ENCODE data around the gene RXRB. TPM values are rescaled to one million over a fixed set of nuclear protein-coding genes. Genes with fewer than 3 reads are reported as not detected.

Gene RXRB
- total RNA-seq, 2 donors from 2014 or later: 24.8 to 27.2 TPM

DNA sequence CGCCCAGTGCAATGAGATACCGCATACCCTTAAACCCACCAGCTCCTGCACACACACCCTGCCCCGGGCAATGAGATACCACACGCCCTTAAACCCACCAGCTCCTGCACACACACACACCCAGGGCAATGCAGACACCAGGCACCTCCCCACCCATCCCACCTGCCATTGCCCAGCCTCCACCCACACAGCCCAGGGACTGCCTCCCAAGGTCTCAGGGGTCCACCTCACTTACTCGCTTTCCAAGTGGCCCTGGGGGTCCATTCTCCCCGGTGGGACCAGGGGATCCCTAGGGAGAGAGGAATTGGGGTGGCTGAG, 32.2 kb downstream of the RXRB start:
- Histone ChIP-seq H3K4me1 (ENCODE audit: control insufficient read depth, insufficient read depth, low read length) (no peaks in the 10 kb centered on the region), H3K36me3 (ENCODE audit: control insufficient read depth, insufficient read depth, low read length) (no peaks in the 10 kb centered on the region), H3K27ac (ENCODE audit: low read depth, low read length) (no peak overlapping the region), H3K9me3 (ENCODE audit: control insufficient read depth, low read length) (no peaks in the 10 kb centered on the region), H3K4me3 (ENCODE audit: low read length) (no peak overlapping the region), H3K9ac (ENCODE audit: extremely low read depth, low read length, poor library complexity, severe bottlenecking) (no peak overlapping the region), H3K27me3 (ENCODE audit: control insufficient read depth, insufficient read depth, low read length, poor library complexity, severe bottlenecking) (no peaks in the 10 kb centered on the region)
- H3K9me3 Mint-ChIP-seq: no peaks in the 10 kb centered on the region
- no peaks in the 10 kb centered on the region for H3K4me1 Mint-ChIP-seq
- H3K36me3 Mint-ChIP-seq (ENCODE audit: low read depth): no peaks in the 10 kb centered on the region
- TF ChIP-seq, protein P1, sequence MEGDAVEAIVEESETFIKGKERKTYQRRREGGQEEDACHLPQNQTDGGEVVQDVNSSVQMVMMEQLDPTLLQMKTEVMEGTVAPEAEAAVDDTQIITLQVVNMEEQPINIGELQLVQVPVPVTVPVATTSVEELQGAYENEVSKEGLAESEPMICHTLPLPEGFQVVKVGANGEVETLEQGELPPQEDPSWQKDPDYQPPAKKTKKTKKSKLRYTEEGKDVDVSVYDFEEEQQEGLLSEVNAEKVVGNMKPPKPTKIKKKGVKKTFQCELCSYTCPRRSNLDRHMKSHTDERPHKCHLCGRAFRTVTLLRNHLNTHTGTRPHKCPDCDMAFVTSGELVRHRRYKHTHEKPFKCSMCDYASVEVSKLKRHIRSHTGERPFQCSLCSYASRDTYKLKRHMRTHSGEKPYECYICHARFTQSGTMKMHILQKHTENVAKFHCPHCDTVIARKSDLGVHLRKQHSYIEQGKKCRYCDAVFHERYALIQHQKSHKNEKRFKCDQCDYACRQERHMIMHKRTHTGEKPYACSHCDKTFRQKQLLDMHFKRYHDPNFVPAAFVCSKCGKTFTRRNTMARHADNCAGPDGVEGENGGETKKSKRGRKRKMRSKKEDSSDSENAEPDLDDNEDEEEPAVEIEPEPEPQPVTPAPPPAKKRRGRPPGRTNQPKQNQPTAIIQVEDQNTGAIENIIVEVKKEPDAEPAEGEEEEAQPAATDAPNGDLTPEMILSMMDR (conservative IDR thresholded peaks at IDR 0.05): no peak
- no peak overlapping the region for H3K4me3 Mint-ChIP-seq
- H3K27ac Mint-ChIP-seq: no peak overlapping the region
- 72% methylated on average over 6 of the region's 6 CpGs; no CpG with 5 or more reads in 1 of the 2 experiments for WGBS, 2 experiments (ENCODE audit: insufficient coverage in 1 of 2, insufficient read length in 1 of 2)
- DNase-seq: no peak
- H3K27me3 Mint-ChIP-seq (ENCODE audit: insufficient read depth): peaks cover 17% of the 10 kb centered on the region

DNA sequence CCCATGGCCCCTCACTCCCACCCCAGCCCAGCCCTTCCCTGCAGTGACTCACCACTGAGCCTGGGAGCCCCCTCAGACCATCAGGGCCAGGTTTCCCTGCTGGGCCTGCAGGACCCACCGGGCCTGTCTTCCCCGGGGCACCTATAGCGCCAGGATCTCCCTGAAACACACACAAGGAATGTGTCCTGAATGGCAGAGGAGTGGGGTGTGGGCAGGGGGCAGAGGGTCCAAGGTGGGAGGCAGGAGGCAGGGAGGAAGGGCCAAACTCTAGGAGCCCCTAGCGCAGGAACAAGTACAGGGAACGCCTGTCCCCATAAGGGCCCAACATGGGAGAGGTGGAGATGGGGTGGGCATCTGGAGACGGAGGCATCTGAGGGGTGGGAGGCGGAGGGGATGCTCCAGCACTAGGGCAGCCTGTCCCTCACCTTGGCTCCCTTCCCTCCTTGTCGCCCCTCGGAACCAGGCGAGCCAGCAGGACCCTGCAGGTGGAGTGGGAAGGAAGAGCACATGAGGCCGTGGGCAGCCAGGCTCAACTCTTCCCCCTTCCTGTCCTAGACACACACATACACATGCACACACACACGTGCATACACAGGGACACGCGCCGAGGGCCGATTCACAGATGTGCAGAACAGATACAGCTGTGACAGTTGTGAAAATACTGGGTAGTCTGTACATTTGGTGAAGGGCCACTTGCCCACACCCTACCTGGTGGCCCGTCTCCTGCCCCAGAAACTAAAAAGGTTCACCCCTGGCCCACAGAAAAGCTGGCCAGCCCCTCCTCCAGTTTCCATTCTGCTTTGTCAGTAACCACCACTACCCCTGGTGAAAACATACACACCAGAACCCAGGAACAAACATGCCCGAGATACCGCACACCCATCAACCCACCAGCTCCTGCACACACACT, 32.8 kb downstream of the RXRB start:
- no peaks in the 10 kb centered on the region for H3K36me3 Mint-ChIP-seq (ENCODE audit: low read depth)
- H3K4me1 Mint-ChIP-seq: no peaks in the 10 kb centered on the region
- Histone ChIP-seq H3K9ac (ENCODE audit: extremely low read depth, low read length, poor library complexity, severe bottlenecking) (no peak overlapping the region), H3K27ac (ENCODE audit: low read depth, low read length) (no peak overlapping the region), H3K27me3 (ENCODE audit: control insufficient read depth, insufficient read depth, low read length, poor library complexity, severe bottlenecking) (peaks cover 4% of the 10 kb centered on the region), H3K4me3 (ENCODE audit: low read length) (no peak overlapping the region), H3K4me1 (ENCODE audit: control insufficient read depth, insufficient read depth, low read length) (no peaks in the 10 kb centered on the region), H3K9me3 (ENCODE audit: control insufficient read depth, low read length) (no peaks in the 10 kb centered on the region), H3K36me3 (ENCODE audit: control insufficient read depth, insufficient read depth, low read length) (no peaks in the 10 kb centered on the region)
- peaks cover 19% of the 10 kb centered on the region for H3K27me3 Mint-ChIP-seq (ENCODE audit: insufficient read depth)
- no peak overlapping the region for H3K4me3 Mint-ChIP-seq
- no peak overlapping the region for H3K27ac Mint-ChIP-seq
- DNase-seq: no peak
- WGBS, 2 experiments (ENCODE audit: insufficient coverage in 1 of 2, insufficient read length in 1 of 2): 89 to 91% methylated on average over 3 to 19 of the region's 19 CpGs
- TF ChIP-seq, protein P1 (conservative IDR thresholded peaks at IDR 0.05): no peak
- no peaks in the 10 kb centered on the region for H3K9me3 Mint-ChIP-seq

DNA sequence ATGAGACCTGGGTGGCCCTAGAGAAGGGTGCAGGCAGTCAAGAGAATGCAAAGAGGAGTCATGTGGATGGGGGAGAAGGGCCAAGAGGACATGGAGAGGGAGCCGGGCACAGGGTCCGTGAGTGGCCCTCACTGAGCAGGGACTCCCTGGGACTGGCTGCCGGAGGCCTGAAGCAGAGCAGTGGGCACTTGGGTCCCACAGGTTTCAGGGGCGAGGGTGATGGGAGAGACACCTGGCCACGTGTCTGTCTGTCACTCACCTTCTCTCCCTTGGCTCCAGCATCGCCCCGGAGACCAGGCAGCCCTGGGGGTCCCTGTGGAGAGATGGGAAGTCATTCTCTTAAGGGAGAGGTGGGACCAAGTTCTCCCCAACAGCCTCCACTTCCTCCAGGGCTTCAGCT, 33.7 kb downstream of the RXRB start:
- H3K27me3 Mint-ChIP-seq (ENCODE audit: insufficient read depth): peaks cover 27% of the 10 kb centered on the region
- 90 to 91% methylated on average over 4 to 7 of the region's 7 CpGs for WGBS, 2 experiments (ENCODE audit: insufficient coverage in 1 of 2, insufficient read length in 1 of 2)
- TF ChIP-seq, protein P1 (conservative IDR thresholded peaks at IDR 0.05): no peak
- Histone ChIP-seq H3K4me1 (ENCODE audit: control insufficient read depth, insufficient read depth, low read length) (no peaks in the 10 kb centered on the region), H3K27me3 (ENCODE audit: control insufficient read depth, insufficient read depth, low read length, poor library complexity, severe bottlenecking) (peaks cover 13% of the 10 kb centered on the region), H3K27ac (ENCODE audit: low read depth, low read length) (no peak overlapping the region), H3K4me3 (ENCODE audit: low read length) (no peak overlapping the region), H3K9ac (ENCODE audit: extremely low read depth, low read length, poor library complexity, severe bottlenecking) (no peak overlapping the region), H3K9me3 (ENCODE audit: control insufficient read depth, low read length) (no peaks in the 10 kb centered on the region), H3K36me3 (ENCODE audit: control insufficient read depth, insufficient read depth, low read length) (no peaks in the 10 kb centered on the region)
- no peaks in the 10 kb centered on the region for H3K4me1 Mint-ChIP-seq
- DNase-seq: no peak
- H3K27ac Mint-ChIP-seq: no peak overlapping the region
- no peak overlapping the region for H3K4me3 Mint-ChIP-seq
- H3K36me3 Mint-ChIP-seq (ENCODE audit: low read depth): no peaks in the 10 kb centered on the region
- no peaks in the 10 kb centered on the region for H3K9me3 Mint-ChIP-seq
